ENCODE data around the gene RPS19.
A peak's percentile ranks its signal among the peaks of the same experiment; 100 is the strongest.

The RPS19 gene

GRCh38 chr19:41859618-41860418 is at the start of gene RPS19:
Gene RPS19 (plus strand): TSS chr19:41860255. CDS start chr19:41860775, 520 bp downstream.
- DNase-seq: peak; percentile 97

GRCh38 chr19:41810301-41810700 is 49.8 kb upstream of the RPS19 start:
- DNase-seq: no peak

- DNase-seq: no peak
Observed at GRCh38 chr19:41811036-41811435, 49.0 kb upstream of the RPS19 start.

- no peak for DNase-seq
Observed at GRCh38 chr19:41811981-41812380, 48.1 kb upstream of the RPS19 start.

GRCh38 chr19:41813911-41814310 is 46.1 kb upstream of the RPS19 start:
- DNase-seq: no peak

GRCh38 chr19:41815301-41815700 is 44.8 kb upstream of the RPS19 start:
- DNase-seq: no peak

- DNase-seq: no peak
Observed at GRCh38 chr19:41816761-41817160, 43.3 kb upstream of the RPS19 start.

- DNase-seq: peak; percentile 50
Observed at GRCh38 chr19:41821003-41821735, 38.9 kb upstream of the RPS19 start.

- no peak for DNase-seq
Observed at GRCh38 chr19:41837981-41838708, 21.9 kb upstream of the RPS19 start.

GRCh38 chr19:41839211-41839610 is 20.8 kb upstream of the RPS19 start:
- no peak for DNase-seq

- DNase-seq: no peak
Observed at GRCh38 chr19:41843371-41843770, 16.7 kb upstream of the RPS19 start.

GRCh38 chr19:41844601-41845000 is 15.5 kb upstream of the RPS19 start, which contains the start of gene LYPD4:
Gene LYPD4 (minus strand): TSS chr19:41844683. CDS start chr19:41839285, 5,398 bp downstream.
- DNase-seq: no peak

- DNase-seq: no peak
Observed at GRCh38 chr19:41845001-41845050, 15.2 kb upstream of the RPS19 start, which contains the start of gene DMRTC2. Gene DMRTC2 (plus strand): TSS chr19:41845042. CDS start chr19:41847429, 2,387 bp downstream.

GRCh38 chr19:41845051-41845590 is 14.9 kb upstream of the RPS19 start:
- no peak for DNase-seq

GRCh38 chr19:41847351-41848105 is 12.5 kb upstream of the RPS19 start:
- DNase-seq: no peak

GRCh38 chr19:41848666-41849065 is 11.4 kb upstream of the RPS19 start:
- no peak for DNase-seq

- DNase-seq: no peak
Observed at GRCh38 chr19:41849067-41849466, 11.0 kb upstream of the RPS19 start.

- no peak for DNase-seq
Observed at GRCh38 chr19:41850381-41850780, 9.7 kb upstream of the RPS19 start.

- no peak for DNase-seq
Observed at GRCh38 chr19:41851456-41851855, 8.6 kb upstream of the RPS19 start.

GRCh38 chr19:41853344-41853743 is 6.7 kb upstream of the RPS19 start:
- DNase-seq: no peak

GRCh38 chr19:41853768-41854167 is 6.3 kb upstream of the RPS19 start:
- DNase-seq: no peak

GRCh38 chr19:41859213-41859617 is 840 bp upstream of the RPS19 start:
- no peak for DNase-seq

Measured in NCI-H774 (cell line).